Measurements from ENCODE around the gene NUP155. TPM values are rescaled to one million over a fixed set of nuclear protein-coding genes. Genes with fewer than 3 reads are reported as not detected.

Gene NUP155
- total RNA-seq, 1 donor from 2014 or later, result 25.0 TPM

DNA sequence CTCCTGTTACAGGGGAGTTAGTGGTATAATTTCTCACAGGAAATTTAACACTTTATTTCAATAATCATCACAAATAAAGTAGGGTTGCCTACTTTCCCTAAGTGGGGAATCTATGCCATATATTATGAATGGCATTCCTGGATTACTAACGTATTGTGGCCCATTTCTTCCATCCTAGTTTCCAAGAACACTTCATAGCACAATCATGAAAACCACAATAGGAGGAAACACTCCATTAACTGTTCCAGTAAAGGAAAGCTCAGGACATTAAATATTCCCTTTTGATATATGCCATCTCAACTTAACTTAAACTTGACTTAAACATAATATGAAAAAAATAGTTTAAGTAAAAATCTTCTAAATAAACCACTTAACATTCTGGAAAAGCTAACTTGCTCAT lies 123.9 kb downstream of the NUP155 start:
- Mint-ChIP-seq H3K4me3 (ENCODE audit: unreplicated experiment) (peak overlapping the region; percentile 79), H3K36me3 (ENCODE audit: unreplicated experiment) (peaks cover 4% of the 10 kb centered on the region), H3K4me1 (ENCODE audit: unreplicated experiment) (peaks cover 33% of the 10 kb centered on the region), H3K27ac (ENCODE audit: unreplicated experiment) (no peak overlapping the region), H3K9me3 (ENCODE audit: unreplicated experiment) (no peaks in the 10 kb centered on the region), H3K27me3 (ENCODE audit: unreplicated experiment) (no peaks in the 10 kb centered on the region)
- no peak for DNase-seq (ENCODE audit: extremely low spot score, unreplicated experiment)
- TF ChIP-seq, protein P1, sequence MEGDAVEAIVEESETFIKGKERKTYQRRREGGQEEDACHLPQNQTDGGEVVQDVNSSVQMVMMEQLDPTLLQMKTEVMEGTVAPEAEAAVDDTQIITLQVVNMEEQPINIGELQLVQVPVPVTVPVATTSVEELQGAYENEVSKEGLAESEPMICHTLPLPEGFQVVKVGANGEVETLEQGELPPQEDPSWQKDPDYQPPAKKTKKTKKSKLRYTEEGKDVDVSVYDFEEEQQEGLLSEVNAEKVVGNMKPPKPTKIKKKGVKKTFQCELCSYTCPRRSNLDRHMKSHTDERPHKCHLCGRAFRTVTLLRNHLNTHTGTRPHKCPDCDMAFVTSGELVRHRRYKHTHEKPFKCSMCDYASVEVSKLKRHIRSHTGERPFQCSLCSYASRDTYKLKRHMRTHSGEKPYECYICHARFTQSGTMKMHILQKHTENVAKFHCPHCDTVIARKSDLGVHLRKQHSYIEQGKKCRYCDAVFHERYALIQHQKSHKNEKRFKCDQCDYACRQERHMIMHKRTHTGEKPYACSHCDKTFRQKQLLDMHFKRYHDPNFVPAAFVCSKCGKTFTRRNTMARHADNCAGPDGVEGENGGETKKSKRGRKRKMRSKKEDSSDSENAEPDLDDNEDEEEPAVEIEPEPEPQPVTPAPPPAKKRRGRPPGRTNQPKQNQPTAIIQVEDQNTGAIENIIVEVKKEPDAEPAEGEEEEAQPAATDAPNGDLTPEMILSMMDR (IDR thresholded peaks at IDR 0.05), result no peak

Other genes starting within 250 kb of the NUP155 start
- gene CPLANE1, start 121.7 kb downstream of the NUP155 start, total RNA-seq, result 31.4 and 33.7 TPM in 2 replicates
- 35.4 and 37.2 TPM in 2 replicates for gene WDR70, start 8.2 kb upstream of the NUP155 start, total RNA-seq